Stomach (tissue), 4 donors: Measurements from ENCODE around the gene PRXL2A.

Experiments
- CTCF ChIP-seq, 7 experiments: fragments of 450-650 bp in 4 of 7; fragments of 200-600 bp in 3 of 7; sonication (generic) in 3 of 7; IDR thresholded peaks; one replicate each; pipeline ENCODE4 v1.5.1; 2016 to 2019; ENCODE audit warnings: antibody characterized with exemption in 7 of 7, control low read depth in 2 of 7, mild to moderate bottlenecking in 1 of 7
- EP300 ChIP-seq: sonication (generic); formaldehyde crosslinking; IDR thresholded peaks from one replicate; pipeline ENCODE4 v1.6.1; 2017; ENCODE audit warnings: antibody characterized with exemption
- POLR2AphosphoS5 ChIP-seq, 3 donors: sonication (generic); formaldehyde crosslinking; IDR thresholded peaks; one replicate each; pipeline ENCODE4 v1.6.1; 2016; ENCODE audit warnings: antibody characterized with exemption in 3 of 3

- TF ChIP-seq POLR2AphosphoS5 (IDR thresholded peaks at IDR 0.05) (no peak), CTCF (IDR thresholded peaks at IDR 0.05) (no peak), EP300 (no peak)
Measured at GRCh38 chr10:80462299-80462980, 54.1 kb downstream of the PRXL2A start.
